Smooth muscle cell (in vitro differentiated cells): Measurements from ENCODE around the gene TNS3. TPM values are rescaled to one million over a fixed set of nuclear protein-coding genes. Genes with fewer than 3 reads are reported as not detected.
"Not testable (repeated sequence)": the region's sequence is repeated elsewhere in the genome, so short reads cannot be mapped to it uniquely, and the experiment has no call there.

ENCODE experiments used
- DNase-seq: peaks from one replicate; lab custom pipeline; 2025; ENCODE audit not compliant: unreplicated experiment; lab: John Stamatoyannopoulos, UW
- H2AFZ ChIP-seq: fragments of 200-600 bp; sonication (generic); 2 replicates; pipeline ENCODE4 v1.6.0; 2016; ENCODE audit warnings: antibody characterized with exemption, low read depth, mild to moderate bottlenecking
- H3F3A ChIP-seq: fragments of 200-600 bp; sonication (generic); 2 replicates; pipeline ENCODE4 v1.6.0; 2017; ENCODE audit warnings: antibody characterized with exemption, low read depth
- H3K27ac ChIP-seq: fragments of 200-600 bp; sonication (generic); 2 replicates; pipeline ENCODE4 v1.5.1; 2016; ENCODE audit warnings: low read depth, mild to moderate bottlenecking
- H3K27me3 ChIP-seq: fragments of 200-600 bp; sonication (generic); 2 replicates; pipeline ENCODE4 v1.6.1; 2016; ENCODE audit warnings: low read depth, mild to moderate bottlenecking
- H3K36me3 ChIP-seq: fragments of 200-600 bp; sonication (generic); 2 replicates; pipeline ENCODE4 v1.5.1; 2016; ENCODE audit warnings: low read depth
- H3K4me1 ChIP-seq: fragments of 200-600 bp; sonication (generic); 2 replicates; pipeline ENCODE4 v1.5.1; 2016; ENCODE audit warnings: low read depth
- H3K4me2 ChIP-seq: fragments of 200-600 bp; sonication (generic); 2 replicates; pipeline ENCODE4 v1.6.0; 2016; ENCODE audit warnings: mild to moderate bottlenecking
- H3K4me3 ChIP-seq: fragments of 200-600 bp; sonication (generic); 2 replicates; pipeline ENCODE4 v1.5.1; 2016; ENCODE audit warnings: mild to moderate bottlenecking
- H3K79me2 ChIP-seq: fragments of 200-600 bp; sonication (generic); 2 replicates; pipeline ENCODE4 v1.6.0; 2016; ENCODE audit warnings: low read depth, mild to moderate bottlenecking
- H3K9ac ChIP-seq: fragments of 200-600 bp; sonication (generic); 2 replicates; pipeline ENCODE4 v1.6.0; 2016; ENCODE audit warnings: low read depth
- H3K9me3 ChIP-seq: fragments of 200-600 bp; sonication (generic); replicated peaks from 2 replicates; pipeline ENCODE4 v1.5.1; 2016; ENCODE audit warnings: low read depth
- H4K20me1 ChIP-seq: fragments of 200-600 bp; sonication (generic); 2 replicates; pipeline ENCODE4 v1.6.0; 2016; ENCODE audit warnings: low read depth
- CTCF ChIP-seq: fragments of 200-600 bp; sonication (generic); IDR thresholded peaks from 2 replicates; pipeline ENCODE4 v1.5.1; 2017; ENCODE audit warnings: borderline replicate concordance, mild to moderate bottlenecking, antibody characterized with exemption; ENCODE audit not compliant: insufficient read depth, poor library complexity, severe bottlenecking
- WGBS: methylation state at CpG from one replicate; pipeline ENCODE4 v1.1.7; 2016; ENCODE audit warnings: low lambda C conversion rate; 5-methylcytosine and 5-hydroxymethylcytosine counted together
- polyA plus RNA-seq: library from polyadenylated mRNA; unstranded; fragments of >200 nt; fragmentation: Nextera tagmentation; extraction: Ambion mirVana; gene quantifications from 2 replicates; pipeline ENCODE4 v1.2.1, GENCODE V29; 2016
- total RNA-seq: library from RNA; depleted of rRNA; stranded (reverse); fragments of >200 nt; gene quantifications from 2 replicates; pipeline ENCODE4 v1.2.3, GENCODE V29; 2014

The TNS3 gene
- total and polyA plus RNA-seq, 2 experiments from 2014 or later, result 32.6 to 50.5 TPM

DNA sequence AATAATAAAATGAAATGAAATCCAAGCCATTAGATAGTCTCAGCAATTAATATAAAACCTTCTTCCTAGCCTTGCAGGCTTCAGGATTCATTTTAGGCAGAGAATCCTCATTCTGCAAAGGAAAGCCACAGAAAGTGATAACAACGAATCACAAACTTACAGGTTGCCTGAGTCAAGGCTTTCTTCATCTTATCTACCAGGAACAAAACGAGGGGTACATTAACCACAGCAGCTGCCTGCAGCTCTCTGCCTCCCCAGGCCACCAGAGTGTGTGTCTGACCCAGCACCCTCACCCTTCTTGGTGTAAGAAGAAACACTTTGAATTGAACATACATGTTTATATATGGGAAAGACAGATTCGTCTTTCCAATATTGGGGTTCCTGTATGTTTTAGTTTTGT is 12.5 kb upstream of the TNS3 start:
- Histone ChIP-seq H3K4me1 (peaks cover 12% of the 10 kb centered on the region), H2AFZ (no peak overlapping the region)

GRCh38 chr7:47591655-47592572 is 10.0 kb upstream of the TNS3 start:
- Histone ChIP-seq H3K79me2 (no peaks in the 10 kb centered on the region), H2AFZ (peak overlapping the region; percentile 4), H3K4me2 (peak overlapping the region; percentile 54), H4K20me1 (no peaks in the 10 kb centered on the region), H3K27me3 (no peaks in the 10 kb centered on the region), H3K9me3 (no peaks in the 10 kb centered on the region), H3K4me3 (no peak overlapping the region), H3K4me1 (peaks cover 12% of the 10 kb centered on the region), H3F3A (no peaks in the 10 kb centered on the region), H3K9ac (no peak overlapping the region), H3K36me3 (no peaks in the 10 kb centered on the region), H3K27ac (no peak overlapping the region)
- no peak for DNase-seq
- 37% methylated on average over 17 of the region's 17 CpGs for WGBS
- no peak for TF ChIP-seq CTCF

More for the DNA sequence above, 12.5 kb upstream of the TNS3 start:
- Histone ChIP-seq H3K9ac (no peak overlapping the region), H3K27ac (no peak overlapping the region), H3K36me3 (no peaks in the 10 kb centered on the region), H3K4me3 (no peak overlapping the region), H4K20me1 (no peaks in the 10 kb centered on the region), H3K27me3 (no peaks in the 10 kb centered on the region), H3K9me3 (peaks cover 8% of the 10 kb centered on the region), H3K79me2 (no peaks in the 10 kb centered on the region), H3K4me2 (no peak overlapping the region), H3F3A (no peaks in the 10 kb centered on the region)
- 65% methylated on average over 3 of the region's 3 CpGs for WGBS
- TF ChIP-seq CTCF, result no peak
- DNase-seq, result no peak

GRCh38 chr7:47591089-47591654 is 9.3 kb upstream of the TNS3 start:
- Histone ChIP-seq H3K27ac (no peak overlapping the region), H4K20me1 (no peaks in the 10 kb centered on the region), H3K79me2 (no peaks in the 10 kb centered on the region), H3K9ac (no peak overlapping the region), H3K4me1 (peaks cover 12% of the 10 kb centered on the region), H3K4me2 (peak overlapping the region; percentile 54), H3K4me3 (no peak overlapping the region), H3F3A (no peaks in the 10 kb centered on the region), H3K9me3 (no peaks in the 10 kb centered on the region), H2AFZ (peak overlapping the region; percentile 4), H3K36me3 (no peaks in the 10 kb centered on the region), H3K27me3 (no peaks in the 10 kb centered on the region)
- 89% methylated on average over 8 of the region's 8 CpGs for WGBS
- no peak for TF ChIP-seq CTCF
- no peak for DNase-seq

DNA sequence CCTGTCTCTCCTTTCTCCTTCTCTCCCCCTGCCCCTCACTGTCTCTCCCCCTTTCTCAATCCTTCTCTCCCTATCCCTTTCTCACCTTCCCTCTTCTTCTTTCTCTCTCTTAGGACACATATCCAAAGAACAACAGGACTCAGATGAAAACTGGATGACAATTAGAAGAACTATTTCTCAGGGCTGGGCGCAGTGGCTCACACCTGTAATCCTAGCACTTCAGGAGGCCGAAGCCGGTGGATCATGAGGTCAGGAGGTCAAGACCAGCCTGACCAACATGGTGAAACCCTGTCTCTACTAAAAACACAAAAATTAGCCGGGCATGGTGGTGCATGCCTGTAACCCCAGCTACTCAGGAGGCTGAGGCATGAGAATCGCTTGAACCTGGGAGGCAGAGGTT is 8.3 kb upstream of the TNS3 start:
- H2AFZ ChIP-seq, H3K4me3 ChIP-seq, H3K27ac ChIP-seq, H4K20me1 ChIP-seq, DNase-seq, H3K9me3 ChIP-seq, H3K9ac ChIP-seq, H3F3A ChIP-seq, H3K36me3 ChIP-seq, H3K79me2 ChIP-seq, H3K27me3 ChIP-seq, H3K4me2 ChIP-seq: not testable (repeated sequence)
- WGBS, result 95% methylated on average over 5 of the region's 5 CpGs
- H3K4me1 ChIP-seq, result peaks cover 12% of the 10 kb centered on the region
